Trophoblast cell (in vitro differentiated cells and primary cell): ENCODE measurements around the gene WDR38.
A peak's percentile ranks its signal among the peaks of the same experiment; 100 is the strongest.

Experiments used
- DNase-seq, 2 donors: peaks; one replicate each; pipeline ENCODE4 v3.0.0-alpha.2; 2016
- H2AFZ ChIP-seq: 2 replicates; pipeline ENCODE4 v1.6.1; 2013; ENCODE audit warnings: low read length, moderate library complexity, mild to moderate bottlenecking; ENCODE audit not compliant: insufficient read depth, poor library complexity
- H2AK5ac ChIP-seq: 2 replicates; pipeline ENCODE4 v1.6.1; 2013; ENCODE audit warnings: mild to moderate bottlenecking, low read length
- H2BK120ac ChIP-seq: 2 replicates; pipeline ENCODE4 v1.6.1; 2013; ENCODE audit warnings: low read length, mild to moderate bottlenecking, moderate library complexity; ENCODE audit not compliant: insufficient read depth, poor library complexity
- H2BK12ac ChIP-seq: 2 replicates; pipeline ENCODE4 v1.6.1; 2013; ENCODE audit warnings: mild to moderate bottlenecking, low read length, moderate library complexity
- H2BK5ac ChIP-seq: 2 replicates; pipeline ENCODE4 v1.6.1; 2013; ENCODE audit warnings: low read length, low read depth, moderate library complexity, mild to moderate bottlenecking; ENCODE audit not compliant: poor library complexity
- H3K14ac ChIP-seq: 2 replicates; pipeline ENCODE4 v1.6.1; 2013; ENCODE audit warnings: mild to moderate bottlenecking, low read length
- H3K18ac ChIP-seq: 2 replicates; pipeline ENCODE4 v1.6.1; 2013; ENCODE audit warnings: mild to moderate bottlenecking, low read length
- H3K23ac ChIP-seq: 2 replicates; pipeline ENCODE4 v1.6.1; 2013; ENCODE audit warnings: low read length
- H3K27ac ChIP-seq: 2 replicates; pipeline ENCODE4 v1.5.1; 2013; ENCODE audit warnings: low read depth, mild to moderate bottlenecking, inconsistent platforms, low read length, moderate library complexity
- H3K27me3 ChIP-seq: 2 replicates; pipeline ENCODE4 v1.6.1; 2013; ENCODE audit warnings: inconsistent platforms, mild to moderate bottlenecking, low read length, moderate library complexity; ENCODE audit not compliant: insufficient read depth
- H3K36me3 ChIP-seq, 2 experiments: 1 replicate in 1 of 2; 2 replicates in 1 of 2; pipeline ENCODE4 v1.6.1; 2013; ENCODE audit warnings: low read length in 2 of 2, mild to moderate bottlenecking in 2 of 2, moderate library complexity in 1 of 2; ENCODE audit not compliant: insufficient read depth in 2 of 2, control insufficient read depth in 1 of 2
- H3K4ac ChIP-seq: 2 replicates; pipeline ENCODE4 v1.6.1; 2013; ENCODE audit warnings: low read depth, mild to moderate bottlenecking, low read length, moderate library complexity
- H3K4me1 ChIP-seq, 2 experiments: 1 replicate in 1 of 2; 2 replicates in 1 of 2; pipeline ENCODE4 v1.6.1; 2013; ENCODE audit warnings: low read length in 2 of 2, mild to moderate bottlenecking in 2 of 2, moderate library complexity in 1 of 2; ENCODE audit not compliant: insufficient read depth in 2 of 2, control insufficient read depth in 1 of 2
- H3K4me2 ChIP-seq: 2 replicates; pipeline ENCODE4 v1.6.1; 2013; ENCODE audit warnings: inconsistent platforms, mild to moderate bottlenecking, low read length, moderate library complexity
- H3K4me3 ChIP-seq: 2 replicates; pipeline ENCODE4 v1.5.1; 2013; ENCODE audit warnings: mild to moderate bottlenecking, low read depth, low read length, inconsistent platforms
- H3K79me1 ChIP-seq: one replicate; pipeline ENCODE4 v1.6.1; 2013; ENCODE audit warnings: low read length
- H3K79me2 ChIP-seq: 2 replicates; pipeline ENCODE4 v1.6.1; 2013; ENCODE audit warnings: low read length, mild to moderate bottlenecking; ENCODE audit not compliant: control insufficient read depth, insufficient read depth, poor library complexity
- H3K9ac ChIP-seq: 2 replicates; pipeline ENCODE4 v1.6.1; 2013; ENCODE audit warnings: mild to moderate bottlenecking, low read length
- H3K9me3 ChIP-seq: 2 replicates; pipeline ENCODE4 v1.6.1; 2013; ENCODE audit warnings: low read depth, mild to moderate bottlenecking, control low read depth, inconsistent platforms, low read length; ENCODE audit not compliant: insufficient read depth
- H4K12ac ChIP-seq: 2 replicates; pipeline ENCODE4 v1.6.1; 2013; ENCODE audit warnings: low read depth, mild to moderate bottlenecking, low read length, moderate library complexity
- H4K8ac ChIP-seq: 2 replicates; pipeline ENCODE4 v1.6.1; 2013; ENCODE audit warnings: low read depth, mild to moderate bottlenecking, low read length, moderate library complexity
- H4K91ac ChIP-seq: one replicate; pipeline ENCODE4 v1.6.1; 2013; ENCODE audit warnings: low read depth, mild to moderate bottlenecking, low read length, moderate library complexity
- WGBS: extraction: QIAGEN DNeasy Blood & Tissue Kit; methylation state at CpG from one replicate; pipeline ENCODE4 v1.1.7; 2013; ENCODE audit warnings: missing lambda C conversion rate; ENCODE audit not compliant: insufficient read length, insufficient coverage; ENCODE audit errors: extremely low coverage; 5-methylcytosine and 5-hydroxymethylcytosine counted together

WDR38 gene

GRCh38 chr9:124869466-124869985, 16.3 kb downstream of the WDR38 start:
- H3K9me3 ChIP-seq = peaks cover 3% of the 10 kb centered on the region
- H3K4ac ChIP-seq = peak overlapping the region; percentile 99
- peak overlapping the region; percentile 67 for H4K91ac ChIP-seq
- no peak overlapping the region for H3K23ac ChIP-seq
- peak overlapping the region; percentile 82 for H2AFZ ChIP-seq
- H3K79me2 ChIP-seq = peaks cover 26% of the 10 kb centered on the region
- H2AK5ac ChIP-seq = peak overlapping the region; percentile 71
- H2BK120ac ChIP-seq = peak overlapping the region; percentile 52
- H3K4me1 ChIP-seq = peaks cover 10 to 13% of the 10 kb centered on the region in 2 experiments
- peak overlapping the region; percentile 94 for H3K4me2 ChIP-seq
- H2BK5ac ChIP-seq = peak overlapping the region; percentile 42
- H3K14ac ChIP-seq = peak overlapping the region; percentile 94
- no CpG with 5 or more reads among the region's 41 CpGs for WGBS
- no peaks in the 10 kb centered on the region for H3K27me3 ChIP-seq
- peak overlapping the region; percentile 95 for H3K9ac ChIP-seq
- peaks cover 14 to 26% of the 10 kb centered on the region in 2 experiments for H3K36me3 ChIP-seq
- peak overlapping the region; percentile 72 for H4K12ac ChIP-seq
- H3K27ac ChIP-seq = peak overlapping the region; percentile 73
- H2BK12ac ChIP-seq = no peak overlapping the region
- H3K4me3 ChIP-seq = peak overlapping the region; percentile 97
- H4K8ac ChIP-seq = peak overlapping the region; percentile 78
- H3K18ac ChIP-seq = peak overlapping the region; percentile 28
- DNase-seq = peak in 1 of 2 donors; percentile 22
- peaks cover 18% of the 10 kb centered on the region for H3K79me1 ChIP-seq

DNA sequence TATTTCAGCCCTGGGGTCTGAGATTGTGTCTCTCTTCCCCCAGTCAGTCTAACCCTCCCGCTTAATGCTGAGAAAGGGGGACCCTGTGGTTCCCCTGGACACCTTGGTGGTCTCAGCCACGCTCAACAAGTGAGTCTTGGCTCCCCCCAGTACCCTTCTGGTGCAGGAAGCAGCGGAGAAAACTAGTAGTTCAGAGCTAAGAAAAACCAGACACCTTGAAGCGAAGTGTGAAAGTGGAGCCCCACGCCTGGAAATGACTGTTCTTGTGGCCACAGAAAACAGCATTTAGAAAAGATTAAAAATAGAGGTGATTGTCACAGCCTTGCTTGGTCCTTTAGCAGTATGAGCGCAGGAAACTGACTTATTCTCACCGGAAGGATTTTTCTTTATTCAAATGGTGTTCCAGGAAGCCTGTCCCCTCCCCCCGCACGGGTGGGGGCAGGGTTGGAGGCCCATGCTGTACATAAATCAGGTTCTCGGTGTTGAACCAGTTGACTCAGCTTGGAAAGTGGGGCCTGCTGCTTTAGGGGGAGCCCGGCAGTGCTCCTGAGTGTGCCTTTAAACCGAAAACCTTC, 16.8 kb downstream of the WDR38 start:
- Histone ChIP-seq H2AFZ (peak overlapping the region; percentile 32), H3K4me1 (peaks cover 10 to 13% of the 10 kb centered on the region in 2 experiments), H3K36me3 (peaks cover 18 to 31% of the 10 kb centered on the region in 2 experiments), H2BK12ac (no peak overlapping the region), H3K9me3 (peaks cover 3% of the 10 kb centered on the region), H2BK5ac (peak overlapping the region; percentile 42), H4K91ac (peak overlapping the region; percentile 67), H3K18ac (no peak overlapping the region), H3K9ac (peak overlapping the region; percentile 95), H2BK120ac (peak overlapping the region; percentile 52), H3K79me1 (peaks cover 18% of the 10 kb centered on the region), H3K4ac (peak overlapping the region; percentile 99), H3K4me3 (peak overlapping the region; percentile 97), H3K4me2 (peak overlapping the region; percentile 94), H3K14ac (peak overlapping the region; percentile 94), H3K27me3 (no peaks in the 10 kb centered on the region), H4K12ac (peak overlapping the region; percentile 19), H3K27ac (peak overlapping the region; percentile 45), H3K79me2 (peaks cover 26% of the 10 kb centered on the region), H4K8ac (peak overlapping the region; percentile 78), H3K23ac (no peak overlapping the region), H2AK5ac (peak overlapping the region; percentile 50)
- WGBS = no CpG with 5 or more reads among the region's 12 CpGs
- DNase-seq = peak in 1 of 2 donors; percentile 33

- H4K8ac ChIP-seq = no peak overlapping the region
- H2AFZ ChIP-seq = no peak overlapping the region
- peaks cover 25 to 37% of the 10 kb centered on the region in 2 experiments for H3K36me3 ChIP-seq
- H3K79me2 ChIP-seq = peaks cover 26% of the 10 kb centered on the region
- no CpG with 5 or more reads among the region's 6 CpGs for WGBS
- H2BK12ac ChIP-seq = no peak overlapping the region
- peak overlapping the region; percentile 97 for H3K4me3 ChIP-seq
- H3K23ac ChIP-seq = no peak overlapping the region
- H3K27ac ChIP-seq = peak overlapping the region; percentile 9
- H2BK5ac ChIP-seq = no peak overlapping the region
- H3K18ac ChIP-seq = no peak overlapping the region
- H3K4me2 ChIP-seq = peak overlapping the region; percentile 94
- peak overlapping the region; percentile 99 for H3K4ac ChIP-seq
- no peak overlapping the region for H2BK120ac ChIP-seq
- no peak for DNase-seq
- peak overlapping the region; percentile 77 for H3K9ac ChIP-seq
- no peak overlapping the region for H4K12ac ChIP-seq
- H3K27me3 ChIP-seq = no peaks in the 10 kb centered on the region
- peaks cover 18% of the 10 kb centered on the region for H3K79me1 ChIP-seq
- no peak overlapping the region for H4K91ac ChIP-seq
- H3K14ac ChIP-seq = peak overlapping the region; percentile 9
- no peak overlapping the region for H2AK5ac ChIP-seq
- H3K9me3 ChIP-seq = peaks cover 3% of the 10 kb centered on the region
- H3K4me1 ChIP-seq = peaks cover 10 to 13% of the 10 kb centered on the region in 2 experiments
Measured at GRCh38 chr9:124870723-124871122, 17.5 kb downstream of the WDR38 start.

DNA sequence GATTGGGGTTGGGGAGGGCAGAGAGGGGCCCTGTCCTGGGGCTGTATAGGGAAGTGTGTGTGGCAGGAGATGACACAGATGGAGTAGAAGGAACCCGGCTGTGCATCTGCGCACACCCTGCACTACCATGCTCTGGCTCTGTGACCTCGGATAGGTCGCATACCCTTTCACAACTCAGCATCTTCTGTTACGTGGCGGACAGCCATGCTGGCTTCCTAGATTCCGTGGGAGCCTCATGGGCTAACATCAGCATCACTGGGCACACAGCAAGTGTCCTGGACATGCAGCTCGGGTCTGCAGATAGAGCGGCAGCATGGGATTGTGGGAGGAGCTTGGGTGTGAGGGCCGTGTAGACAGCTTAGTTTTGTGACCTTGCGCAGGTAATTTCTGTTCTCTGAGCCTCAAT, 17.9 kb downstream of the WDR38 start:
- no CpG with 5 or more reads among the region's 11 CpGs for WGBS

More for the DNA sequence above, 17.9 kb downstream of the WDR38 start:
- Histone ChIP-seq H3K79me2 (peaks cover 26% of the 10 kb centered on the region), H3K18ac (no peak overlapping the region), H3K4me2 (no peak overlapping the region), H4K12ac (no peak overlapping the region), H3K4ac (peak overlapping the region; percentile 6), H3K14ac (no peak overlapping the region), H2AFZ (no peak overlapping the region), H2BK12ac (no peak overlapping the region), H2BK5ac (no peak overlapping the region), H3K9ac (no peak overlapping the region), H3K4me3 (no peak overlapping the region), H3K9me3 (peaks cover 3% of the 10 kb centered on the region), H3K36me3 (peaks cover 29 to 41% of the 10 kb centered on the region in 2 experiments), H3K4me1 (peaks cover 10 to 13% of the 10 kb centered on the region in 2 experiments), H4K91ac (no peak overlapping the region), H2BK120ac (no peak overlapping the region), H3K27ac (no peak overlapping the region), H3K79me1 (peaks cover 18% of the 10 kb centered on the region), H4K8ac (no peak overlapping the region), H2AK5ac (no peak overlapping the region), H3K27me3 (no peaks in the 10 kb centered on the region), H3K23ac (peak overlapping the region; percentile 35)
- DNase-seq = peak in 1 of 2 donors; percentile 51
